ENCODE measurements around the gene PHF5A. TPM values are rescaled to one million over a fixed set of nuclear protein-coding genes. Genes with fewer than 3 reads are reported as not detected.
"Not testable (repeated sequence)": the region's sequence is repeated elsewhere in the genome, so short reads cannot be mapped to it uniquely, and the experiment has no call there.

PHF5A gene
- total RNA-seq, 1 donor, result 38.4 TPM

DNA sequence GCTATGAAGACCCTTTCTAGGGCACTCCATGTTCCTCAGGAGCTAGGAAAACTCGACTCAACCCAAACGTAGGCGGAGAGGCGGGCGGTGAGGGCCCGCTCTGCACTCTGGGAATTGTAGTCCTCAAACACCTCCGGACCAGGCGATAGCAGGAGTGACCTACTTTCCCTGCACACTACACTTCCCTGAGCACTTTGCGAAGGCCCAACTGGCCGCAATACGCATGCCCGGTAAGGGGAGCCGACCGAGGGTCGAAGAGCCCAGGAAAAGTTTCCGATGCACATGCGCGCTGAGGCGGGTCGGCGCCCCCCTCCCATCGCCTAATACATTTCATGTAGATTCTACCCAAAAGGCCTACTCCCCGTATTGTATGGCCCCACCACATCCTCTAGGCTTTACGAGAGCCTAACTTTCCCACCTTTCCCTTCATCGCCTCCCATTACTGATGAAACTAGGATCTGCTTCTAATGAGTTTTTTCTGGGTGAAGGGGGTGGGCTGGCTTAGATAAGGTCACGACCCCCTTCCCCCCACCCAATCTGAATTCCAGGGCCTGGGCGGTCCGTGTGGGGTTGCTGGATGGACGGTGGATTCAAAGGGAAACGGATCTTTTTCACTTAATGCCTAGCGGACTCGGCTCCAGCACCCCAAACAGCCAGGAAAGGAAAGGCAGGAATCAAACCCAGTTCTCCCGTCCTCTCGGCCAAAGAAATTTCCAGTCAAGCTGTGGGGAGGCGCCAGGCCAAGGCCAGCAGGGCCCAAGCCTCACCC, 23.9 kb downstream of the PHF5A start:
- H3K27ac ChIP-seq (ENCODE audit: low read depth, low read length), result peak overlapping the region; percentile 98
- peaks cover 71% of the 10 kb centered on the region for H3K79me2 ChIP-seq (ENCODE audit: insufficient read depth, low read length)
- H3K36me3 ChIP-seq (ENCODE audit: insufficient read depth, low read length), result peaks cover 20% of the 10 kb centered on the region
- H3K9me3 ChIP-seq (ENCODE audit: low read depth, low read length), result no peaks in the 10 kb centered on the region
- H3K4me3 ChIP-seq (ENCODE audit: insufficient read depth, low read length), result peak overlapping the region; percentile 88
- no peaks in the 10 kb centered on the region for H3K27me3 ChIP-seq (ENCODE audit: insufficient read depth, low read length)
- peaks cover 46% of the 10 kb centered on the region for H4K20me1 ChIP-seq (ENCODE audit: insufficient read depth, low read length)
- H3K4me2 ChIP-seq (ENCODE audit: insufficient read depth, low read length), result peak overlapping the region; percentile 94
- H2AFZ ChIP-seq (ENCODE audit: low read length), result peak overlapping the region; percentile 61
- DNase-seq (ENCODE audit: insufficient read length, low spot score, missing footprints), result peak; percentile 98
- TF ChIP-seq, protein P1, sequence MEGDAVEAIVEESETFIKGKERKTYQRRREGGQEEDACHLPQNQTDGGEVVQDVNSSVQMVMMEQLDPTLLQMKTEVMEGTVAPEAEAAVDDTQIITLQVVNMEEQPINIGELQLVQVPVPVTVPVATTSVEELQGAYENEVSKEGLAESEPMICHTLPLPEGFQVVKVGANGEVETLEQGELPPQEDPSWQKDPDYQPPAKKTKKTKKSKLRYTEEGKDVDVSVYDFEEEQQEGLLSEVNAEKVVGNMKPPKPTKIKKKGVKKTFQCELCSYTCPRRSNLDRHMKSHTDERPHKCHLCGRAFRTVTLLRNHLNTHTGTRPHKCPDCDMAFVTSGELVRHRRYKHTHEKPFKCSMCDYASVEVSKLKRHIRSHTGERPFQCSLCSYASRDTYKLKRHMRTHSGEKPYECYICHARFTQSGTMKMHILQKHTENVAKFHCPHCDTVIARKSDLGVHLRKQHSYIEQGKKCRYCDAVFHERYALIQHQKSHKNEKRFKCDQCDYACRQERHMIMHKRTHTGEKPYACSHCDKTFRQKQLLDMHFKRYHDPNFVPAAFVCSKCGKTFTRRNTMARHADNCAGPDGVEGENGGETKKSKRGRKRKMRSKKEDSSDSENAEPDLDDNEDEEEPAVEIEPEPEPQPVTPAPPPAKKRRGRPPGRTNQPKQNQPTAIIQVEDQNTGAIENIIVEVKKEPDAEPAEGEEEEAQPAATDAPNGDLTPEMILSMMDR (IDR thresholded peaks at IDR 0.05; ENCODE audit: extremely low read depth, low read depth, low read length), result no peak
- peaks cover 21% of the 10 kb centered on the region for H3K4me1 ChIP-seq (ENCODE audit: insufficient read depth, low read length)

DNA sequence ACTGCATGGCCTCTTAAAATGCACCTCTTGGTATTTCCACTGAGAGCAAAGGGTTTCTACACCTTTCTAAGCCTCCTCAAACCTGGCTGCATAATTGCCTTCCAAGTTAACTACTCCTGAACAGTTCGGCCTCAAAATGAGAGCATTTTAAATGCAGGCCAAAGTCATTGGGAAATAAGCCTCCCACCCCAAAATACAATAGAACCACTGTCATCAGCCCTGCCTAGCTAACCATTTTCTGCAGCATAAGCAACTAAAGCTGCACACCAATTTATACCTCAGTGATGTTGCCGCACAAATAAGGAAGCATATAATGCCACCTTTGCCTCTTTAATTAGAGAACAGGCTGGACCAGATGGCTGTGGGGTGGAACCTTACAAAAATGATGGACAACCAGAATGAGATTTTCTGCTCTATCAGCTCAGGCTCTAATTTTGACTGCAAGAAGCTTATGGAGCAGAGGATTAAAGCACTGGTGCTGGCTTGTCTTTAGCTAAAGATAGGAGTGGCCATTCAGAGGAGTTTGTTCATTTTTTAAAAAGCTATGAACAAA, 26.2 kb downstream of the PHF5A start:
- no peak overlapping the region for H2AFZ ChIP-seq (ENCODE audit: low read length)
- H3K27me3 ChIP-seq (ENCODE audit: insufficient read depth, low read length), result no peaks in the 10 kb centered on the region
- peaks cover 89% of the 10 kb centered on the region for H3K79me2 ChIP-seq (ENCODE audit: insufficient read depth, low read length)
- peaks cover 63% of the 10 kb centered on the region for H4K20me1 ChIP-seq (ENCODE audit: insufficient read depth, low read length)
- H3K36me3 ChIP-seq (ENCODE audit: insufficient read depth, low read length), result peaks cover 35% of the 10 kb centered on the region
- H3K9me3 ChIP-seq (ENCODE audit: low read depth, low read length), result no peaks in the 10 kb centered on the region
- peak overlapping the region; percentile 15 for H3K27ac ChIP-seq (ENCODE audit: low read depth, low read length)
- no peak overlapping the region for H3K4me3 ChIP-seq (ENCODE audit: insufficient read depth, low read length)
- TF ChIP-seq, protein P1 (IDR thresholded peaks at IDR 0.05; ENCODE audit: extremely low read depth, low read depth, low read length), result no peak
- H3K4me1 ChIP-seq (ENCODE audit: insufficient read depth, low read length), result peaks cover 12% of the 10 kb centered on the region
- H3K4me2 ChIP-seq (ENCODE audit: insufficient read depth, low read length), result peak overlapping the region; percentile 15
- no peak for DNase-seq (ENCODE audit: insufficient read length, low spot score, missing footprints)

DNA sequence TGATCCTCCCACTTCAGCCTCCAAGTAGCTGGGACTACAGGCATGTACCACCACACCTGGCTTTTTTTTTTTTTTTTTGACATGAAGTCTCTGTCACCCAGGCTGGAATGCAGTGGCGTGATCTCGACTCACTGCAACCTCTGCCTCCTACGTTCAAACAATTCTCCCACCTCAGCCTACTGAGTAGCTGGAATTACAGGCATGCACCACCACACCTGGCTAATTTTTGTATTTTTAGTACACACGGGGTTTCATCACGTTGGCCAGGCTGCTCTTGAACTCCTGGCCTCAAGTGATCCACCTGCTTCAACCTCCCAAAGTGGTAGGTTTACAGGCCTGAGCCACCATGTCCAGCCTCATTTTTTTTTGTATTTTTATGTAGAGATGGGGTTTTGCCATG, 28.0 kb downstream of the PHF5A start:
- H3K27ac ChIP-seq (ENCODE audit: low read depth, low read length), result not testable (repeated sequence)
- peaks cover 12% of the 10 kb centered on the region for H3K4me1 ChIP-seq (ENCODE audit: insufficient read depth, low read length)

DNA sequence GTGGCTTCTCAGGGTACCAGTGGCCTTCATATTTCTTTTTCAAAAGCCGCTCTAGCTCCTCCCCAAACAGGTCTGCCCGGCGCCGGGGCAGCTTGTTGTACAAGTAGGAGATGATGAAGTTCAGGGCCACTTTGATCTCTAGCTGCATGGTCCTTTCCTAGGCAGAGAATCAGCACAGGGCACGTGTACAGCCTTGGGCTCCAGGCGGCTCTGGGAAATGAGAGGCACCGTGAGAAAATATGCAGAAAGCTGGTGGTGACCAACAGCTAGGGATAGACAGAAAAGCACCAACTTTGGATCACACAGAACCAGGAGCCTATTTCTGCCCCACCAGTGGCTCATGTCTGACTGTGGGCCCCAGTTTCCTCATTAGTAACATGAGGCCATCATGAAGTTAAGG, 31.3 kb downstream of the PHF5A start:
- H3K4me2 ChIP-seq (ENCODE audit: insufficient read depth, low read length), result no peak overlapping the region
- peaks cover 74% of the 10 kb centered on the region for H4K20me1 ChIP-seq (ENCODE audit: insufficient read depth, low read length)
- peaks cover 90% of the 10 kb centered on the region for H3K79me2 ChIP-seq (ENCODE audit: insufficient read depth, low read length)
- no peak overlapping the region for H3K4me3 ChIP-seq (ENCODE audit: insufficient read depth, low read length)
- TF ChIP-seq, protein P1 (IDR thresholded peaks at IDR 0.05; ENCODE audit: extremely low read depth, low read depth, low read length), result no peak
- no peaks in the 10 kb centered on the region for H3K27me3 ChIP-seq (ENCODE audit: insufficient read depth, low read length)
- no peak overlapping the region for H2AFZ ChIP-seq (ENCODE audit: low read length)
- H3K36me3 ChIP-seq (ENCODE audit: insufficient read depth, low read length), result peaks cover 72% of the 10 kb centered on the region
- no peak overlapping the region for H3K27ac ChIP-seq (ENCODE audit: low read depth, low read length)
- no peaks in the 10 kb centered on the region for H3K4me1 ChIP-seq (ENCODE audit: insufficient read depth, low read length)
- no peaks in the 10 kb centered on the region for H3K9me3 ChIP-seq (ENCODE audit: low read depth, low read length)
- DNase-seq (ENCODE audit: insufficient read length, low spot score, missing footprints), result no peak

More for the DNA sequence above, 28.0 kb downstream of the PHF5A start:
- H3K4me2 ChIP-seq (ENCODE audit: insufficient read depth, low read length); H3K27me3 ChIP-seq (ENCODE audit: insufficient read depth, low read length); H3K4me3 ChIP-seq (ENCODE audit: insufficient read depth, low read length); H3K9me3 ChIP-seq (ENCODE audit: low read depth, low read length); H2AFZ ChIP-seq (ENCODE audit: low read length); DNase-seq (ENCODE audit: insufficient read length, low spot score, missing footprints): not testable (repeated sequence)
- peaks cover 96% of the 10 kb centered on the region for H3K79me2 ChIP-seq (ENCODE audit: insufficient read depth, low read length)
- peaks cover 53% of the 10 kb centered on the region for H3K36me3 ChIP-seq (ENCODE audit: insufficient read depth, low read length)
- H4K20me1 ChIP-seq (ENCODE audit: insufficient read depth, low read length), result peaks cover 79% of the 10 kb centered on the region

All from osteoblast (primary cell).